A549 (cell line): Measurements from ENCODE around the gene PRR19.

Experiments used
- CHD2 ChIP-seq: fragments of 150-350 bp; IDR thresholded peaks from 2 replicates; pipeline ENCODE4 v1.6.1; 2014; ENCODE audit warnings: low read length; ENCODE audit not compliant: partially characterized antibody
- FOSL2 ChIP-seq, 2 experiments: fragments of 450-650 bp in 1 of 2; fragments of >200 bp in 1 of 2; sonication (Bioruptor Twin) in 1 of 2; formaldehyde crosslinking; IDR thresholded peaks; 2 replicates each; pipeline versions ENCODE4 v1.5.0 to v1.6.1; 2016 to 2020; ENCODE audit warnings: mild to moderate bottlenecking in 1 of 2, moderate library complexity in 1 of 2
- POLR2A ChIP-seq: IDR thresholded peaks from 2 replicates; pipeline ENCODE4 v1.6.1; 2012; ENCODE audit warnings: mild to moderate bottlenecking, low read length
- RAD21 ChIP-seq, 2 experiments: fragments of >200 bp in 1 of 2; sonication (Bioruptor Twin) in 1 of 2; formaldehyde crosslinking in 1 of 2; IDR thresholded peaks in 1 of 2; conservative IDR thresholded peaks in 1 of 2; 2 replicates in 1 of 2; 3 replicates in 1 of 2; pipeline ENCODE4 v1.6.1; 2012 to 2018; ENCODE audit warnings: inconsistent platforms in 1 of 2
- RNF2 ChIP-seq: fragments of 200-600 bp; sonication (generic); IDR thresholded peaks from 2 replicates; pipeline ENCODE4 v1.6.1; 2016; ENCODE audit warnings: low read depth, mild to moderate bottlenecking, antibody characterized with exemption, moderate library complexity, borderline replicate concordance
- TF ChIP-seq, protein P1 (sequence below): IDR thresholded peaks from 2 replicates; pipeline ENCODE4 v1.6.1; 2012; ENCODE audit warnings: low read depth, borderline replicate concordance
- TF ChIP-seq, protein P2 (sequence below): fragments of >200 bp; sonication (Bioruptor Twin); formaldehyde crosslinking; IDR thresholded peaks from 3 replicates; pipeline ENCODE4 v1.5.1; 2016
- TF ChIP-seq, protein P3 (sequence below): IDR thresholded peaks from 2 replicates; pipeline ENCODE4 v1.6.1; 2012
- TF ChIP-seq, protein P4 (sequence below): fragments of 250-450 bp; sonication (Bioruptor Pico); IDR thresholded peaks from 2 replicates; pipeline ENCODE4 v1.5.0; 2021; ENCODE audit warnings: mild to moderate bottlenecking, moderate library complexity, borderline replicate concordance
- TF ChIP-seq, protein P5 (sequence below): fragments of 450-650 bp; IDR thresholded peaks from 2 replicates; pipeline ENCODE4 v1.6.1; 2014; ENCODE audit warnings: antibody characterized with exemption

DNA sequence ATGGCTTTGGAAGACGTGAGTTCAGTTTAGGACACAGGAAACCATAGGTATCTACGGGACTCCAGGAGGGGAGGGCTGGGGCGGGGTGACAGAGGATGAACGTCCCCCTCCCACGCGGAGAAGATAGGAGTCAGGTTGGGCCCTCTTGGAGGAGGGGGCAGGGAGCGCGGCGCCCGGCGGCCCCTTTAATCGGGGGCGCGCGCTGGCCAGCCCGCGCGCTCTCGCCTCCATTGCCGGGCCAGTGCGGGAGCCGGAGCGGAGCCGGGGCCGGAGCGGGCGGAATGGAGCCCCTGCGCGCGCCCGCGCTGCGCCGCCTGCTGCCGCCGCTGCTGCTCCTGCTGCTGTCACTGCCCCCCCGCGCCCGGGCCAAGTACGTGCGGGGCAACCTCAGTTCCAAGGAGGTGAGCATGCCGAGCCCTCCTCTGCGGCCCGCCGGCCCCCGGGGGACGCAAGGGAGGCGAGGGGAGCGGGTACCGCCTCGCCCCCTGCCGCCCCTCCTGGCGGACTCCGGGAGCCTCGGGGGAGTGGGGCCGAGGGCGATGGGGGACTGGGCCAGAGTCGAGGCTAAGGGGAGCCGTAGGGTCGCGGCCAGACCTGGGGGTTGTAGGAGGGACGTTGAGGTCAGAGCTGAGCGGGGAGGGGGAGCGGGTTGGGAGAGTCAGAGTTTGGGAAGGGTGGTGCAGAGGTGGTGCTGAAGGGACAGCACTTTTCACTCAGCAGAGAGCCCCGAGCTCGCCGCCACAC, 11.3 kb downstream of the PRR19 start, which contains the start of gene TMEM145:
- TF ChIP-seq, protein P1, sequence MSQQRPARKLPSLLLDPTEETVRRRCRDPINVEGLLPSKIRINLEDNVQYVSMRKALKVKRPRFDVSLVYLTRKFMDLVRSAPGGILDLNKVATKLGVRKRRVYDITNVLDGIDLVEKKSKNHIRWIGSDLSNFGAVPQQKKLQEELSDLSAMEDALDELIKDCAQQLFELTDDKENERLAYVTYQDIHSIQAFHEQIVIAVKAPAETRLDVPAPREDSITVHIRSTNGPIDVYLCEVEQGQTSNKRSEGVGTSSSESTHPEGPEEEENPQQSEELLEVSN = no peak
- TF ChIP-seq FOSL2 (IDR thresholded peaks at IDR 0.05) (no peak), FOSL2 (CRISPR knock-in tag; IDR thresholded peaks at IDR 0.05) (no peak), CHD2 (no peak), RNF2 (no peak), POLR2A (no peak), RAD21 (conservative IDR thresholded peaks at IDR 0.05 in 1 of 2, IDR thresholded peaks at IDR 0.05 in 1 of 2) (no peak; a peak in 1 of 5 replicates)
- TF ChIP-seq, protein P2, sequence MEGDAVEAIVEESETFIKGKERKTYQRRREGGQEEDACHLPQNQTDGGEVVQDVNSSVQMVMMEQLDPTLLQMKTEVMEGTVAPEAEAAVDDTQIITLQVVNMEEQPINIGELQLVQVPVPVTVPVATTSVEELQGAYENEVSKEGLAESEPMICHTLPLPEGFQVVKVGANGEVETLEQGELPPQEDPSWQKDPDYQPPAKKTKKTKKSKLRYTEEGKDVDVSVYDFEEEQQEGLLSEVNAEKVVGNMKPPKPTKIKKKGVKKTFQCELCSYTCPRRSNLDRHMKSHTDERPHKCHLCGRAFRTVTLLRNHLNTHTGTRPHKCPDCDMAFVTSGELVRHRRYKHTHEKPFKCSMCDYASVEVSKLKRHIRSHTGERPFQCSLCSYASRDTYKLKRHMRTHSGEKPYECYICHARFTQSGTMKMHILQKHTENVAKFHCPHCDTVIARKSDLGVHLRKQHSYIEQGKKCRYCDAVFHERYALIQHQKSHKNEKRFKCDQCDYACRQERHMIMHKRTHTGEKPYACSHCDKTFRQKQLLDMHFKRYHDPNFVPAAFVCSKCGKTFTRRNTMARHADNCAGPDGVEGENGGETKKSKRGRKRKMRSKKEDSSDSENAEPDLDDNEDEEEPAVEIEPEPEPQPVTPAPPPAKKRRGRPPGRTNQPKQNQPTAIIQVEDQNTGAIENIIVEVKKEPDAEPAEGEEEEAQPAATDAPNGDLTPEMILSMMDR = peak; percentile 36
- TF ChIP-seq, protein P3, sequence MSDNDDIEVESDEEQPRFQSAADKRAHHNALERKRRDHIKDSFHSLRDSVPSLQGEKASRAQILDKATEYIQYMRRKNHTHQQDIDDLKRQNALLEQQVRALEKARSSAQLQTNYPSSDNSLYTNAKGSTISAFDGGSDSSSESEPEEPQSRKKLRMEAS = peak; percentile 49; the same call in 1 of the 2 replicates
- TF ChIP-seq, protein P4, sequence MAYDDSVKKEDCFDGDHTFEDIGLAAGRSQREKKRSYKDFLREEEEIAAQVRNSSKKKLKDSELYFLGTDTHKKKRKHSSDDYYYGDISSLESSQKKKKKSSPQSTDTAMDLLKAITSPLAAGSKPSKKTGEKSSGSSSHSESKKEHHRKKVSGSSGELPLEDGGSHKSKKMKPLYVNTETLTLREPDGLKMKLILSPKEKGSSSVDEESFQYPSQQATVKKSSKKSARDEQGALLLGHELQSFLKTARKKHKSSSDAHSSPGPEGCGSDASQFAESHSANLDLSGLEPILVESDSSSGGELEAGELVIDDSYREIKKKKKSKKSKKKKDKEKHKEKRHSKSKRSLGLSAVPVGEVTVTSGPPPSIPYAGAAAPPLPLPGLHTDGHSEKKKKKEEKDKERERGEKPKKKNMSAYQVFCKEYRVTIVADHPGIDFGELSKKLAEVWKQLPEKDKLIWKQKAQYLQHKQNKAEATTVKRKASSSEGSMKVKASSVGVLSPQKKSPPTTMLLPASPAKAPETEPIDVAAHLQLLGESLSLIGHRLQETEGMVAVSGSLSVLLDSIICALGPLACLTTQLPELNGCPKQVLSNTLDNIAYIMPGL (CRISPR knock-in tag) = no peak
- TF ChIP-seq, protein P5, sequence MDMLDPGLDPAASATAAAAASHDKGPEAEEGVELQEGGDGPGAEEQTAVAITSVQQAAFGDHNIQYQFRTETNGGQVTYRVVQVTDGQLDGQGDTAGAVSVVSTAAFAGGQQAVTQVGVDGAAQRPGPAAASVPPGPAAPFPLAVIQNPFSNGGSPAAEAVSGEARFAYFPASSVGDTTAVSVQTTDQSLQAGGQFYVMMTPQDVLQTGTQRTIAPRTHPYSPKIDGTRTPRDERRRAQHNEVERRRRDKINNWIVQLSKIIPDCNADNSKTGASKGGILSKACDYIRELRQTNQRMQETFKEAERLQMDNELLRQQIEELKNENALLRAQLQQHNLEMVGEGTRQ = no peak
